Left ventricle myocardium inferior (tissue), 1 donor: ENCODE results near the gene HCAR3. TPM values are rescaled to one million over a fixed set of nuclear protein-coding genes. Genes with fewer than 3 reads are reported as not detected.
"Not testable (repeated sequence)": the region's sequence is repeated elsewhere in the genome, so short reads cannot be mapped to it uniquely, and the experiment has no call there.

Experiments used
- DNase-seq: peaks from one replicate; pipeline ENCODE4 v3.0.0-alpha.2; 2020
- H3K27ac ChIP-seq: fragments of 200-600 bp; replicated peaks from 2 replicates; pipeline ENCODE4 v1.8.0; 2021
- H3K27me3 ChIP-seq: fragments of 200-600 bp; 2 replicates; pipeline ENCODE4 v1.8.0; 2021; ENCODE audit warnings: low read depth
- H3K36me3 ChIP-seq: fragments of 200-600 bp; 2 replicates; pipeline ENCODE4 v1.8.0; 2021
- H3K4me1 ChIP-seq: fragments of 200-600 bp; 2 replicates; pipeline ENCODE4 v1.8.0; 2021
- H3K4me3 ChIP-seq: fragments of 200-600 bp; 2 replicates; pipeline ENCODE4 v1.8.0; 2021; ENCODE audit warnings: mild to moderate bottlenecking, moderate library complexity
- H3K9me3 ChIP-seq: fragments of 200-600 bp; replicated peaks from 2 replicates; pipeline ENCODE4 v1.8.0; 2021
- intact Hi-C: fragments of 100-400 bp; cut with micrococcal nuclease; formaldehyde crosslinking; loops from one replicate; pipeline ENCODE4 v1.11.0; 2022
- total RNA-seq: library from RNA; stranded (reverse); fragmentation: NEBNext Ultra II Directional; extraction: Animal tissue kit (Norgen Biotek cat#: 25700); gene quantifications from one replicate; pipeline ENCODE4 v1.2.1, GENCODE V29; 2021
- TF ChIP-seq, protein P1 (sequence below): fragments of 200-600 bp; IDR thresholded peaks from 2 replicates; pipeline ENCODE4 v1.8.0; 2021; ENCODE audit warnings: antibody characterized with exemption, mild to moderate bottlenecking, borderline replicate concordance
- donor health status: DM: no; HTN: yes; CAD: no; lungs with severe emphysema.

Gene HCAR3
- total RNA-seq, 1 donor from 2014 or later = not detected

- DNase-seq = peak; percentile 15
- H3K4me3 ChIP-seq, H3K9me3 ChIP-seq, H3K36me3 ChIP-seq, intact Hi-C loops, H3K27ac ChIP-seq, H3K4me1 ChIP-seq: not testable (repeated sequence)
- peaks cover 19% of the 10 kb centered on the region for H3K27me3 ChIP-seq
Measured at GRCh38 chr12:122702890-122703611, 13.6 kb downstream of the HCAR3 start, which contains the start of gene HCAR2. TSS of gene HCAR2 (minus strand) at chr12:122703357. CDS start at chr12:122703283, 74 bp downstream.

DNA sequence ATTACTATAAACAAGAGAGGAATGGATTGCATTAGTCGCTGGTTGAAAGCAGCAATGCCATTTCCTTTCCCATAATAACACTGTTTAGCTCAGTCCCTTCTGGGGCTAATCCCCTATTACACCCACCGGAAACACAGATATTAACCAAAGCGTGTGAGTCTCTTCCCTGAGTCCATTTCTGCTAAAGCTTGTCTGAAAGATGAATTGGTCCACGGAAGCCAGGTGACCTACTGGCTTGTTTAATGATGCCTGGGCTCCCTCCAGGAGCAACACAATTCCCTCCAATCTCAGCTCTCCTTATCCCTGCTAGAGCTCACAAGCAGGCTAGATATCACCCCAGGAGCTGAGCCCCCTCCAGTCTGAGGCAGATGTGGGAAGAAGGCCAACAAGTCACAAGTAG, 15.1 kb downstream of the HCAR3 start:
- intact Hi-C loops, H3K4me3 ChIP-seq, H3K36me3 ChIP-seq, H3K4me1 ChIP-seq, DNase-seq, H3K27ac ChIP-seq, H3K9me3 ChIP-seq: not testable (repeated sequence)
- peaks cover 19% of the 10 kb centered on the region for H3K27me3 ChIP-seq

- H3K9me3 ChIP-seq, intact Hi-C loops, H3K27ac ChIP-seq, H3K4me1 ChIP-seq, DNase-seq, H3K4me3 ChIP-seq, H3K36me3 ChIP-seq: not testable (repeated sequence)
- H3K27me3 ChIP-seq = peaks cover 19% of the 10 kb centered on the region
Measured at GRCh38 chr12:122700038-122700710, 16.4 kb downstream of the HCAR3 start.

DNA sequence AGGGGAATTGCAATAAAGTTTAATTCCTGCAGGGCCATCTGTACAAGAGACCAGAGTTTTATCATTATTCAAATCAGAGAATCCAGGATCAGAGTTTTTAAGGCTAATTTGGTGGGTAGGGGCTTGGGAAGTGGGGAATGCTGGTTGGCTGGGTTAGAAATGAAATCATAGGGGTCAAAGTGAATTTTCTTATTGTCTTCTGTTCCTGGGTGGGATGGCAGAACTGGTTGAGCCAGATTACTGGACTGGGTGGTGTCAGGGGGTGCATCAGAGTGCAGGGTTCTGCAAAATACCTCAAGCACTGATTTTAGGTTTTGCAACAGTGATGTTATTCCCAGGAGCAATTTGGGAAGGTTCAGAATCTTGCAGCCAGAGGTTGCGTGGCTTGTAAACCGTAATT, 19.7 kb downstream of the HCAR3 start:
- H3K4me3 ChIP-seq, intact Hi-C loops, DNase-seq, H3K27me3 ChIP-seq, H3K4me1 ChIP-seq, H3K36me3 ChIP-seq, H3K27ac ChIP-seq, H3K9me3 ChIP-seq: not testable (repeated sequence)

DNA sequence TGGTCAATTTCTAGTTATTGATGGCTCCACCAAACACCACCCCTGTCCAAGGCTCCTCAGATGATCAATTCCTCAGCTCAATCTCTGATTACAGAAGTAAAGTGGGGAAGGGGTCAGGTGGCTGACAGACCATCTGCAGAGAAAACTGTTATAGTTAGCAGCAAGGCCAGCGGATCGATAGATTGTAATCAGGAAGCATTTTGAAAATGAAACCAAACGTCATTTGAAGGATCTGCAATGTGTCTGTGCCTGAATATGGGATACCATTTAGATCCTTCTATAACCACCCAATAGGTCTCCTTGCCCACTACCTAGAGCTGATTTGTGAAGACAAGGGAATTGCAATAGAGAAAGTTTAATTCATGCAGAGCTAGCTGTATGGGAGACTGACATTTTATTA, 25.0 kb downstream of the HCAR3 start:
- H3K9me3 ChIP-seq = no peaks in the 10 kb centered on the region
- no peak overlapping the region for H3K27ac ChIP-seq
- no peak overlapping the region for H3K4me3 ChIP-seq
- no peaks in the 10 kb centered on the region for H3K4me1 ChIP-seq
- no peak for DNase-seq
- intact Hi-C loops = no loop called here
- H3K36me3 ChIP-seq = no peaks in the 10 kb centered on the region
- TF ChIP-seq, protein P1, sequence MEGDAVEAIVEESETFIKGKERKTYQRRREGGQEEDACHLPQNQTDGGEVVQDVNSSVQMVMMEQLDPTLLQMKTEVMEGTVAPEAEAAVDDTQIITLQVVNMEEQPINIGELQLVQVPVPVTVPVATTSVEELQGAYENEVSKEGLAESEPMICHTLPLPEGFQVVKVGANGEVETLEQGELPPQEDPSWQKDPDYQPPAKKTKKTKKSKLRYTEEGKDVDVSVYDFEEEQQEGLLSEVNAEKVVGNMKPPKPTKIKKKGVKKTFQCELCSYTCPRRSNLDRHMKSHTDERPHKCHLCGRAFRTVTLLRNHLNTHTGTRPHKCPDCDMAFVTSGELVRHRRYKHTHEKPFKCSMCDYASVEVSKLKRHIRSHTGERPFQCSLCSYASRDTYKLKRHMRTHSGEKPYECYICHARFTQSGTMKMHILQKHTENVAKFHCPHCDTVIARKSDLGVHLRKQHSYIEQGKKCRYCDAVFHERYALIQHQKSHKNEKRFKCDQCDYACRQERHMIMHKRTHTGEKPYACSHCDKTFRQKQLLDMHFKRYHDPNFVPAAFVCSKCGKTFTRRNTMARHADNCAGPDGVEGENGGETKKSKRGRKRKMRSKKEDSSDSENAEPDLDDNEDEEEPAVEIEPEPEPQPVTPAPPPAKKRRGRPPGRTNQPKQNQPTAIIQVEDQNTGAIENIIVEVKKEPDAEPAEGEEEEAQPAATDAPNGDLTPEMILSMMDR = no peak
- no peaks in the 10 kb centered on the region for H3K27me3 ChIP-seq

- no peaks in the 10 kb centered on the region for H3K9me3 ChIP-seq
- no peaks in the 10 kb centered on the region for H3K36me3 ChIP-seq
- intact Hi-C loops = no loop called here
- H3K4me1 ChIP-seq = no peaks in the 10 kb centered on the region
- no peak overlapping the region for H3K27ac ChIP-seq
- H3K4me3 ChIP-seq = no peak overlapping the region
- TF ChIP-seq, protein P1 = no peak
- H3K27me3 ChIP-seq = no peaks in the 10 kb centered on the region
- no peak for DNase-seq
Measured at GRCh38 chr12:122688291-122688690, 28.3 kb downstream of the HCAR3 start.

DNA sequence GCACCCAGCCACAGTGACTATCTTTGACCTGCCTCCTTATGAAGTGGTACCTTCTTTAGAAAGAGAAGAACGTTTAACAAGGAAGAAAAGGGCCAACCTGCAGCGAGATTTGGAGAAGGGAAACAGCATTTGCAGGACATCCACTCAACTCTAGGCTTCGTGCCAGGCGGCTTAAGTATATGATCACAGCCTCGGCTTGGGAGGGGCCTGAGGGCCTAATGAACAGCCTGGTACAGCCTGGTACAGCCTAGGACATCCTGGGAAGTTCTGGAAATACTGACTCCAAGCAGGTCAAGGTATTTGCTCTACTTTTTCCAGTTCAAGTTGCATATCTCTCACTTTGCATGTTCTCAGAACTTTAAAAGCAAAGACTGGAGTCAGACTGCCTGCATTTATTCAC, 29.5 kb downstream of the HCAR3 start:
- H3K27ac ChIP-seq = no peak overlapping the region
- DNase-seq = no peak
- TF ChIP-seq, protein P1 = no peak
- H3K27me3 ChIP-seq = no peaks in the 10 kb centered on the region
- no peaks in the 10 kb centered on the region for H3K9me3 ChIP-seq
- no peak overlapping the region for H3K4me3 ChIP-seq
- no peaks in the 10 kb centered on the region for H3K36me3 ChIP-seq
- intact Hi-C loops = no loop called here
- no peaks in the 10 kb centered on the region for H3K4me1 ChIP-seq
